ENCODE measurements around the gene ALK. TPM values are rescaled to one million over a fixed set of nuclear protein-coding genes. Genes with fewer than 3 reads are reported as not detected.

Gene ALK
- total RNA-seq, 1 experiment from 2014 or later: not detected

DNA sequence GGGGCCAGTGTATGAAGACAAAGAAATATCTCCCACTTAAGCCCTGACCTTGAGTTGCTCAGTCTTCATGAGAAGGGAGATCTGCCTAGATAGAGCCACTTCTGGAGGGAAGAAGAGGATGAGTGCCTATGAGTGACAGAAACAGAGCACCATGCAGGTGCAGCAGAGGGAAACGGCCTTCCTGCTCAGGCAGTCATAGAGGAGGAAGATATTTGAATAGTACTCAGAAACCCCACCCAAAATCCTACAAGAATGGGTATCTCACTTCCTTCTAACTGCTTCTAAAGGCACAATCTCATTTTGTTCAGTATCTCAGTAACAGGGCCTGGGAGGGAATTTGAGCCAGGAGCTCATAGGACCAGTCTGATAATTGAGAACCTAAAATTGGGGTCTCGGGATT is 339.3 kb downstream of the ALK start:
- Histone ChIP-seq H3K9me3 (ENCODE audit: control insufficient read depth, low read depth, low read length) (no peaks in the 10 kb centered on the region), H3K27me3 (ENCODE audit: insufficient read depth, low read length) (no peaks in the 10 kb centered on the region), H2BK12ac (ENCODE audit: insufficient read length, low read depth, low read length) (no peak overlapping the region), H4K8ac (replicated peaks; ENCODE audit: insufficient read length, low read depth, low read length) (no peak overlapping the region), H2BK20ac (ENCODE audit: low read depth, low read length, poor library complexity, severe bottlenecking) (no peak overlapping the region), H3K79me1 (ENCODE audit: insufficient read depth, low read depth, low read length, poor library complexity, severe bottlenecking) (no peaks in the 10 kb centered on the region), H2AK5ac (ENCODE audit: insufficient read length, low read length) (no peak overlapping the region), H3K56ac (ENCODE audit: insufficient read length, low read depth, low read length) (no peak overlapping the region), H4K91ac (ENCODE audit: insufficient read length, low read depth, low read length) (no peak overlapping the region), H3K14ac (ENCODE audit: insufficient read depth, low read length) (no peak overlapping the region), H3K23ac (ENCODE audit: insufficient read length, low read depth, low read length) (no peak overlapping the region), H3K18ac (ENCODE audit: insufficient read length, low read depth, low read length) (no peak overlapping the region), H3K23me2 (ENCODE audit: insufficient read length, low read depth, low read length, poor library complexity, severe bottlenecking) (no peaks in the 10 kb centered on the region), H2BK120ac (ENCODE audit: low read depth, low read length, poor library complexity, severe bottlenecking) (no peak overlapping the region), H2AFZ (ENCODE audit: low read length) (no peak overlapping the region), H4K20me1 (ENCODE audit: control insufficient read depth, insufficient read depth, insufficient read length) (no peaks in the 10 kb centered on the region), H2BK15ac (ENCODE audit: low read depth, low read length) (no peak overlapping the region), H3K79me2 (ENCODE audit: insufficient read depth, low read length) (no peaks in the 10 kb centered on the region), H3K27ac (ENCODE audit: insufficient read length, low read depth, low read length) (no peak overlapping the region), H3K4ac (ENCODE audit: low read depth, low read length) (no peak overlapping the region), H2BK5ac (ENCODE audit: insufficient read length, low read length) (no peak overlapping the region), H3K4me2 (ENCODE audit: insufficient read depth, insufficient read length, low read length) (no peak overlapping the region), H3K9ac (ENCODE audit: extremely low read depth, insufficient read length, low read length) (no peak overlapping the region), H4K5ac (ENCODE audit: insufficient read length, low read depth, low read length) (no peak overlapping the region), H3K4me1 (ENCODE audit: insufficient read depth, low read length) (peaks cover 2% of the 10 kb centered on the region; the same call in 1 of the 2 replicates), H3T11ph (ENCODE audit: low read length) (no peak overlapping the region)
- Mint-ChIP-seq H3K27me3 (ENCODE audit: low read depth) (peaks cover 20% of the 10 kb centered on the region), H3K4me3 (no peak overlapping the region), H3K27ac (no peak overlapping the region), H3K9me3 (no peaks in the 10 kb centered on the region), H3K4me1 (peaks cover 19 to 22% of the 10 kb centered on the region in 2 experiments), H3K36me3 (ENCODE audit: insufficient read depth in 1 of 3, low read depth in 3 of 3) (no peaks in the 10 kb centered on the region)
- TF ChIP-seq, protein P1, sequence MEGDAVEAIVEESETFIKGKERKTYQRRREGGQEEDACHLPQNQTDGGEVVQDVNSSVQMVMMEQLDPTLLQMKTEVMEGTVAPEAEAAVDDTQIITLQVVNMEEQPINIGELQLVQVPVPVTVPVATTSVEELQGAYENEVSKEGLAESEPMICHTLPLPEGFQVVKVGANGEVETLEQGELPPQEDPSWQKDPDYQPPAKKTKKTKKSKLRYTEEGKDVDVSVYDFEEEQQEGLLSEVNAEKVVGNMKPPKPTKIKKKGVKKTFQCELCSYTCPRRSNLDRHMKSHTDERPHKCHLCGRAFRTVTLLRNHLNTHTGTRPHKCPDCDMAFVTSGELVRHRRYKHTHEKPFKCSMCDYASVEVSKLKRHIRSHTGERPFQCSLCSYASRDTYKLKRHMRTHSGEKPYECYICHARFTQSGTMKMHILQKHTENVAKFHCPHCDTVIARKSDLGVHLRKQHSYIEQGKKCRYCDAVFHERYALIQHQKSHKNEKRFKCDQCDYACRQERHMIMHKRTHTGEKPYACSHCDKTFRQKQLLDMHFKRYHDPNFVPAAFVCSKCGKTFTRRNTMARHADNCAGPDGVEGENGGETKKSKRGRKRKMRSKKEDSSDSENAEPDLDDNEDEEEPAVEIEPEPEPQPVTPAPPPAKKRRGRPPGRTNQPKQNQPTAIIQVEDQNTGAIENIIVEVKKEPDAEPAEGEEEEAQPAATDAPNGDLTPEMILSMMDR (conservative IDR thresholded peaks at IDR 0.05): no peak
- no CpG with 5 or more reads among the region's 2 CpGs for WGBS (ENCODE audit: extremely low coverage, insufficient read length, low lambda C conversion rate)
- DNase-seq: no peak
